Endothelial cell of umbilical vein (primary cell): Measurements from ENCODE around the gene PSMB9. TPM values are rescaled to one million over a fixed set of nuclear protein-coding genes. Genes with fewer than 3 reads are reported as not detected.

Source experiments
- BruUV-seq: library from RNA; stranded (reverse); fragments of 400-500 nt; replicated peaks from 2 replicates; lab custom pipeline; 2021; lab: Mats Ljungman, UMichigan
- CTCF ChIA-PET: fragments of 300-600, 350-600 bp; sonication (Branson Sonifier 250); formaldehyde crosslinking; loops from one replicate; lab custom pipeline; 2021; ENCODE audit warnings: antibody characterized with exemption, inconsistent platforms; lab: Charles Lee
- POLR2A ChIA-PET: fragments of 300-600, 350-600 bp; sonication (Branson Sonifier 250); formaldehyde crosslinking; loops from one replicate; lab custom pipeline; 2021; ENCODE audit warnings: antibody characterized with exemption, inconsistent platforms; lab: Charles Lee
- DNase-seq: peaks from one replicate; pipeline ENCODE4 v3.0.0-alpha.2; 2011; ENCODE audit warnings: low read depth, low spot score
- FAIRE-seq: peaks from 2 replicates; lab custom pipeline; 2011; peaks lifted over from hg19 to GRCh38; lab: Jason Lieb, UNC
- H2AFZ ChIP-seq: 2 replicates; pipeline ENCODE4 v1.6.0; 2012; ENCODE audit warnings: low read depth, low read length, control low read depth, inconsistent platforms
- H3K27ac ChIP-seq: 2 replicates; pipeline ENCODE4 v1.5.1; 2011; ENCODE audit warnings: low read depth, mild to moderate bottlenecking, control low read depth, low read length, moderate library complexity; ENCODE audit not compliant: insufficient read depth
- H3K27me3 ChIP-seq, 2 experiments: 2 replicates each; pipeline versions ENCODE4 v1.6.0 to v1.6.1; 2011; ENCODE audit warnings: low read length in 2 of 2, mixed read lengths in 1 of 2; ENCODE audit not compliant: control insufficient read depth in 2 of 2, insufficient read depth in 2 of 2
- H3K36me3 ChIP-seq, 2 experiments: 2 replicates in 1 of 2; 3 replicates in 1 of 2; pipeline ENCODE4 v1.5.1; 2011; ENCODE audit warnings: low read length in 2 of 2, mild to moderate bottlenecking in 1 of 2, moderate library complexity in 1 of 2; ENCODE audit not compliant: control insufficient read depth in 2 of 2, insufficient read depth in 2 of 2; ENCODE audit errors: extremely low read depth in 1 of 2
- H3K4me1 ChIP-seq: 3 replicates; pipeline ENCODE4 v1.5.1; 2011; ENCODE audit warnings: mild to moderate bottlenecking, low read length; ENCODE audit not compliant: control insufficient read depth, insufficient read depth; ENCODE audit errors: extremely low read depth
- H3K4me2 ChIP-seq: 2 replicates; pipeline ENCODE4 v1.6.1; 2011; ENCODE audit warnings: low read length, control low read depth, mixed read lengths; ENCODE audit not compliant: insufficient read depth
- H3K4me3 ChIP-seq, 3 experiments: fragments of 200-600 bp in 1 of 3; sonication (generic), shearing (Covaris generic) in 1 of 3; replicated peaks in 1 of 3; 2 replicates each; pipeline ENCODE4 v1.5.1; 2011 to 2016; ENCODE audit warnings: control low read depth in 3 of 3, low read length in 3 of 3, mild to moderate bottlenecking in 2 of 3, inconsistent platforms in 1 of 3, low read depth in 1 of 3, moderate library complexity in 1 of 3; ENCODE audit not compliant: insufficient read depth in 1 of 3
- H3K79me2 ChIP-seq: 2 replicates; pipeline ENCODE4 v1.6.0; 2012; ENCODE audit warnings: low read length, inconsistent platforms; ENCODE audit not compliant: control insufficient read depth, insufficient read depth
- H3K9ac ChIP-seq: replicated peaks from 2 replicates; pipeline ENCODE3; 2011; ENCODE audit warnings: low read length, control low read depth; ENCODE audit not compliant: insufficient read depth; ENCODE audit errors: extremely low read depth
- H3K9me1 ChIP-seq: replicated peaks from 3 replicates; pipeline ENCODE4 v1.6.0; 2011; ENCODE audit warnings: mild to moderate bottlenecking, low read length; ENCODE audit not compliant: control insufficient read depth, insufficient read depth; ENCODE audit errors: extremely low read depth
- H3K9me3 ChIP-seq: replicated peaks from 2 replicates; pipeline ENCODE4 v1.5.1; 2012; ENCODE audit warnings: low read length, inconsistent platforms; ENCODE audit not compliant: control insufficient read depth, insufficient read depth
- H4K20me1 ChIP-seq: replicated peaks from 2 replicates; pipeline ENCODE3; 2011; ENCODE audit warnings: mild to moderate bottlenecking, low read length; ENCODE audit not compliant: control insufficient read depth, insufficient read depth; ENCODE audit errors: extremely low read depth
- EZH2 ChIP-seq: IDR thresholded peaks from 2 replicates; pipeline ENCODE4 v1.6.1; 2012; ENCODE audit warnings: borderline replicate concordance, low read depth, mild to moderate bottlenecking, moderate library complexity, low read length, inconsistent platforms; ENCODE audit not compliant: severe bottlenecking
- FOS ChIP-seq: IDR thresholded peaks from 2 replicates; pipeline ENCODE4 v1.6.1; 2011; ENCODE audit warnings: mild to moderate bottlenecking, low read length, moderate library complexity, borderline replicate concordance; ENCODE audit not compliant: insufficient read depth
- GATA2 ChIP-seq: IDR thresholded peaks from 2 replicates; pipeline ENCODE4 v1.7.0; 2011; ENCODE audit warnings: low read depth, mild to moderate bottlenecking, moderate library complexity, mixed read lengths, low read length; ENCODE audit not compliant: insufficient read length, insufficient read depth
- JUN ChIP-seq: IDR thresholded peaks from 2 replicates; pipeline ENCODE4 v1.6.1; 2011; ENCODE audit warnings: borderline replicate concordance, low read depth; ENCODE audit not compliant: insufficient read length, insufficient read depth
- MYC ChIP-seq: IDR thresholded peaks from one replicate; pipeline ENCODE4 v1.6.1; 2011; ENCODE audit warnings: mild to moderate bottlenecking, low read depth, low read length
- POLR2A ChIP-seq: IDR thresholded peaks from 2 replicates; pipeline ENCODE4 v1.6.1; 2012; ENCODE audit warnings: low read depth, mild to moderate bottlenecking, control low read depth, low read length
- POLR2AphosphoS5 ChIP-seq: IDR thresholded peaks from 2 replicates; pipeline ENCODE4 v1.6.1; 2012; ENCODE audit warnings: low read depth, mild to moderate bottlenecking, control low read depth, low read length, moderate library complexity; ENCODE audit not compliant: insufficient read depth
- dilution Hi-C: fragments of 300-500 bp; cut with MboI; formaldehyde crosslinking; loops from one replicate; pipeline ENCODE4 v1.15.0; 2019; ENCODE audit warnings: low sequenced_read_pairs; ENCODE audit not compliant: extremely low pct_ligation_motif_present
- intact Hi-C: fragments of 100-400 bp; cut with micrococcal nuclease; formaldehyde crosslinking; loops from one replicate; pipeline ENCODE4 v1.10.0; 2022
- polyA plus RNA-seq, 4 experiments: library from polyadenylated mRNA; depleted of rRNA in 3 of 4; stranded (reverse) in 3 of 4; unstranded in 1 of 4; fragments of >200 nt; gene quantifications; 2 replicates each; pipeline versions ENCODE4 v1.2.1 to v1.2.3, GENCODE V29; 2011 to 2012; ENCODE audit warnings: missing spikeins in 1 of 4
- total RNA-seq: library from RNA; stranded (reverse); gene quantifications from 2 replicates; pipeline ENCODE4 v1.2.3, GENCODE V29; 2021
- TF ChIP-seq, protein P1 (sequence below), 2 donors: IDR thresholded peaks; 1 replicate in 1 of 2; 2 replicates in 1 of 2; pipeline ENCODE4 v1.5.1; 2011; ENCODE audit warnings: low read length in 2 of 2, mild to moderate bottlenecking in 2 of 2, moderate library complexity in 2 of 2, control low read depth in 1 of 2, inconsistent platforms in 1 of 2, low read depth in 1 of 2; ENCODE audit not compliant: insufficient read depth in 1 of 2; ENCODE audit errors: extremely low read depth in 1 of 2
- TF ChIP-seq, protein P2 (sequence below): IDR thresholded peaks from 2 replicates; pipeline ENCODE4 v1.6.1; 2011; ENCODE audit not compliant: insufficient read depth, insufficient read length

Gene PSMB9
- total and polyA plus RNA-seq, 2 donors (not counting 3 experiments of a cell fraction or from before 2014, with no cell fraction given), result 6.3 TPM

DNA sequence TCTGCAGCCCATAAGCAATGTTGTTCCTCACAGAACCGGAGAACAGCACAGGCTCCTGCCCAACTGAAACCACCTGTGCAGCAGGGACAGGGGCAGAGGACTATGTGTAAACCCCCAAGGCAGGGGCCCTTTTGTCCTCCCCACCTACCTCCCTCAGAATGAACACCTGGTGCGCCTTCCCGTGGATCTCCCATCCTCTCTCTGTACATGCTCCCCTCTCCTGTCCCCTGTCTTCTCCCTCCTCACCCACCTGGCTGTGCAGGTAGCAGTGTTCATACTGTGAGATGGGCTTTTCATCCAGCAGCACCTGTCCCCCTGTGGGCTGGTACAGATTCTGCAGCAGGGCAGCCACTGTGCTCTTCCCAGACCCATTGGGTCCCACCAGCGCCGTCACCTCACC lies 24.0 kb upstream of the PSMB9 start:
- H3K9me3 ChIP-seq, result no peaks in the 10 kb centered on the region
- no peaks in the 10 kb centered on the region for H3K9me1 ChIP-seq
- FAIRE-seq (no peak), DNase-seq (no peak)
- POLR2A ChIA-PET, result no interaction called here
- no peak overlapping the region for H2AFZ ChIP-seq
- H3K27me3 ChIP-seq, result no peaks in the 10 kb centered on the region
- H3K4me1 ChIP-seq, result no peaks in the 10 kb centered on the region
- CTCF ChIA-PET, result interaction anchor here (1.8 kb wide), 1 partner anchor 38 kb away, joined by 5 read pairs; no protein-coding TSS in a partner anchor
- no TSS peak for BruUV-seq
- H3K4me2 ChIP-seq, result no peak overlapping the region
- H3K36me3 ChIP-seq, result peaks cover 2 to 10% of the 10 kb centered on the region in 2 experiments
- no peak overlapping the region for H3K4me3 ChIP-seq
- dilution Hi-C loops (no loop called here), intact Hi-C loops (no loop called here)
- no peak overlapping the region for H3K27ac ChIP-seq
- no peak for TF ChIP-seq POLR2AphosphoS5
- TF ChIP-seq, protein P1, sequence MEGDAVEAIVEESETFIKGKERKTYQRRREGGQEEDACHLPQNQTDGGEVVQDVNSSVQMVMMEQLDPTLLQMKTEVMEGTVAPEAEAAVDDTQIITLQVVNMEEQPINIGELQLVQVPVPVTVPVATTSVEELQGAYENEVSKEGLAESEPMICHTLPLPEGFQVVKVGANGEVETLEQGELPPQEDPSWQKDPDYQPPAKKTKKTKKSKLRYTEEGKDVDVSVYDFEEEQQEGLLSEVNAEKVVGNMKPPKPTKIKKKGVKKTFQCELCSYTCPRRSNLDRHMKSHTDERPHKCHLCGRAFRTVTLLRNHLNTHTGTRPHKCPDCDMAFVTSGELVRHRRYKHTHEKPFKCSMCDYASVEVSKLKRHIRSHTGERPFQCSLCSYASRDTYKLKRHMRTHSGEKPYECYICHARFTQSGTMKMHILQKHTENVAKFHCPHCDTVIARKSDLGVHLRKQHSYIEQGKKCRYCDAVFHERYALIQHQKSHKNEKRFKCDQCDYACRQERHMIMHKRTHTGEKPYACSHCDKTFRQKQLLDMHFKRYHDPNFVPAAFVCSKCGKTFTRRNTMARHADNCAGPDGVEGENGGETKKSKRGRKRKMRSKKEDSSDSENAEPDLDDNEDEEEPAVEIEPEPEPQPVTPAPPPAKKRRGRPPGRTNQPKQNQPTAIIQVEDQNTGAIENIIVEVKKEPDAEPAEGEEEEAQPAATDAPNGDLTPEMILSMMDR (IDR thresholded peaks at IDR 0.05; ENCODE audit: extremely low read depth in 1 of 2, insufficient read depth in 1 of 2, low read depth in 1 of 2, low read length in 2 of 2), result no peak
- TF ChIP-seq JUN, result no peak
- no peak for TF ChIP-seq FOS
- no peak for TF ChIP-seq EZH2
- TF ChIP-seq GATA2, result no peak
- no peak for TF ChIP-seq POLR2A
- no peak for TF ChIP-seq MYC
- TF ChIP-seq, protein P2, sequence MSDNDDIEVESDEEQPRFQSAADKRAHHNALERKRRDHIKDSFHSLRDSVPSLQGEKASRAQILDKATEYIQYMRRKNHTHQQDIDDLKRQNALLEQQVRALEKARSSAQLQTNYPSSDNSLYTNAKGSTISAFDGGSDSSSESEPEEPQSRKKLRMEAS, result no peak
- no peak overlapping the region for H3K9ac ChIP-seq
- H4K20me1 ChIP-seq, result no peaks in the 10 kb centered on the region
- H3K79me2 ChIP-seq, result no peaks in the 10 kb centered on the region
